ENCODE results near the gene PITPNC1.

DNA sequence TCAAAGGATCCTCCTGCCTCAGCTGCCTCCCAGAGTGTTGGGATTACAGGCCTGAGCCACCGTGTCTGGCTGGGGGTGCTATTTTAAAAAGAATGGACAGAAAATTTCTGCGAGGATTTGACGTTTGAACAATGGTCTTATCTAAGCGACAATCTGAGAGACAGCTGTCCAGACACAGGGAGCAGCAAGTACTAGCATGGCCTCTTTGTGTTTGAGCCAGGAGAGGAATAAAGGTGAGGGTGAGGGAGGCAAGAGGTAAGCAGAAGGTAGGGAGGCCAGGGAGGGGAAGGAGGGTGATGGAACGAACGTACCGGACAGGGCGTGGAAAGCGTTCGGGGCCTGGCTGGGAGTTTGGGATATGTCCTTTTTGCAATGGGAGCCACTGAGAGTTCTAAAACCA is 59.2 kb downstream of the PITPNC1 start:
- TF ChIP-seq CTCF (IDR thresholded peaks at IDR 0.05) (no peak), POLR2A (IDR thresholded peaks at IDR 0.05) (no peak)

Measured in esophagus squamous epithelium (tissue), 4 donors.